Measurements from ENCODE around the gene CCDC194. TPM values are rescaled to one million over a fixed set of nuclear protein-coding genes. Genes with fewer than 3 reads are reported as not detected.

Gene CCDC194
- total RNA-seq, 4 donors from 2014 or later, result not detected

GRCh38 chr19:17357078-17357666 lies 36.8 kb downstream of the CCDC194 start:
- Histone ChIP-seq H3K4me1 (no peaks in the 10 kb centered on the region), H3K27ac (peak overlapping the region; percentile 69), H3K27me3 (peaks cover 2% of the 10 kb centered on the region), H3K9me3 (no peaks in the 10 kb centered on the region), H3K4me3 (no peak overlapping the region), H3K36me3 (no peaks in the 10 kb centered on the region)
- no peak for DNase-seq (ENCODE audit: low spot score in 2 of 2)
- TF ChIP-seq EP300 (IDR thresholded peaks at IDR 0.05), result no peak
- TF ChIP-seq, protein P1, sequence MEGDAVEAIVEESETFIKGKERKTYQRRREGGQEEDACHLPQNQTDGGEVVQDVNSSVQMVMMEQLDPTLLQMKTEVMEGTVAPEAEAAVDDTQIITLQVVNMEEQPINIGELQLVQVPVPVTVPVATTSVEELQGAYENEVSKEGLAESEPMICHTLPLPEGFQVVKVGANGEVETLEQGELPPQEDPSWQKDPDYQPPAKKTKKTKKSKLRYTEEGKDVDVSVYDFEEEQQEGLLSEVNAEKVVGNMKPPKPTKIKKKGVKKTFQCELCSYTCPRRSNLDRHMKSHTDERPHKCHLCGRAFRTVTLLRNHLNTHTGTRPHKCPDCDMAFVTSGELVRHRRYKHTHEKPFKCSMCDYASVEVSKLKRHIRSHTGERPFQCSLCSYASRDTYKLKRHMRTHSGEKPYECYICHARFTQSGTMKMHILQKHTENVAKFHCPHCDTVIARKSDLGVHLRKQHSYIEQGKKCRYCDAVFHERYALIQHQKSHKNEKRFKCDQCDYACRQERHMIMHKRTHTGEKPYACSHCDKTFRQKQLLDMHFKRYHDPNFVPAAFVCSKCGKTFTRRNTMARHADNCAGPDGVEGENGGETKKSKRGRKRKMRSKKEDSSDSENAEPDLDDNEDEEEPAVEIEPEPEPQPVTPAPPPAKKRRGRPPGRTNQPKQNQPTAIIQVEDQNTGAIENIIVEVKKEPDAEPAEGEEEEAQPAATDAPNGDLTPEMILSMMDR (IDR thresholded peaks at IDR 0.05), result no peak
- no peak for TF ChIP-seq POLR2A (IDR thresholded peaks at IDR 0.05)
- no peak for TF ChIP-seq POLR2AphosphoS5 (IDR thresholded peaks at IDR 0.05)
- WGBS, result 82% methylated on average over 7 of the region's 7 CpGs

GRCh38 chr19:17353386-17353785 lies 40.6 kb downstream of the CCDC194 start:
- Histone ChIP-seq H3K4me1 (peaks cover 13% of the 10 kb centered on the region), H3K36me3 (no peaks in the 10 kb centered on the region), H3K27me3 (peaks cover 7% of the 10 kb centered on the region), H3K4me3 (no peak overlapping the region), H3K27ac (no peak overlapping the region), H3K9me3 (no peaks in the 10 kb centered on the region)
- 83% methylated on average over 8 of the region's 8 CpGs for WGBS
- TF ChIP-seq POLR2AphosphoS5 (IDR thresholded peaks at IDR 0.05) (no peak), EP300 (IDR thresholded peaks at IDR 0.05) (no peak), POLR2A (IDR thresholded peaks at IDR 0.05) (no peak)
- TF ChIP-seq, protein P1 (IDR thresholded peaks at IDR 0.05), result no peak
- no peak for DNase-seq (ENCODE audit: low spot score in 2 of 2)

DNA sequence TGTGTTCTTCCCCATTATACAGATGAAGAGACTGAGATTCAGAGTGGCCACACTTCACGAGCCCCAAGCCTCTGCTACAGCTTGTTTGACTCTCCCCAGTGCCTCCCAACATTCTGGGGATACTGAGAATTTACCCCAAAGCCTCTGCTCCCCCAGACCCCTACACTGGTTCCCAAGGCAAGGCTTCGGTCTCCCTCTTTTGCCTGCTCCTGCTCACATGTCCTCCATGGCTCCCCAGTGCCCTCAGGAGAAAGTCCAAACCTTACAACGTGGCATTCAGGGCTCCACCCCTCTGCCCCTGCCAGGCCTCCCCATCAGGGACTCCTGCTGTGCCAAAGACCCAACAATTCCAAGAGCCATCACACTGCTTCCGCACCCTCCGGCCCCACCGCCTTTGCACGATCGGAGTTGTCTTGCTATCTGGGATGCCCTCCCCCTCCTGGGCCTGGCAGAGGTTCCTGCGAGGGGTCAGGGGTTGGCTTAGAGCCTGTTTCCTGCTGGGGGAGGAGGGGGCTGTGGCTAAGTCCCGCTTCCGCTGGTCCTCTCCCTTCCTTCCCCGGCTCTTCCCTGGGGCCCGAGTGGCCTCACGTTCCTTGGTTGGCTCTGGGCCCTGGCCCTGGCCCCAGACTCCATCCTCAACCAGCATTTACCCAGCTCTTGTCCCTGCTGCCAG lies 41.3 kb downstream of the CCDC194 start:
- Histone ChIP-seq H3K9me3 (no peaks in the 10 kb centered on the region), H3K27me3 (peaks cover 7% of the 10 kb centered on the region), H3K4me3 (no peak overlapping the region), H3K4me1 (peaks cover 19% of the 10 kb centered on the region), H3K36me3 (no peaks in the 10 kb centered on the region), H3K27ac (no peak overlapping the region)
- 56% methylated on average over 14 of the region's 14 CpGs for WGBS
- TF ChIP-seq POLR2A (IDR thresholded peaks at IDR 0.05), result no peak
- TF ChIP-seq POLR2AphosphoS5 (IDR thresholded peaks at IDR 0.05), result peak in 1 of 3 donors; percentile 43
- TF ChIP-seq, protein P1 (IDR thresholded peaks at IDR 0.05), result no peak
- no peak for TF ChIP-seq EP300 (IDR thresholded peaks at IDR 0.05)
- peak in 1 of 2 donors; percentile 58 for DNase-seq (ENCODE audit: low spot score in 2 of 2)

DNA sequence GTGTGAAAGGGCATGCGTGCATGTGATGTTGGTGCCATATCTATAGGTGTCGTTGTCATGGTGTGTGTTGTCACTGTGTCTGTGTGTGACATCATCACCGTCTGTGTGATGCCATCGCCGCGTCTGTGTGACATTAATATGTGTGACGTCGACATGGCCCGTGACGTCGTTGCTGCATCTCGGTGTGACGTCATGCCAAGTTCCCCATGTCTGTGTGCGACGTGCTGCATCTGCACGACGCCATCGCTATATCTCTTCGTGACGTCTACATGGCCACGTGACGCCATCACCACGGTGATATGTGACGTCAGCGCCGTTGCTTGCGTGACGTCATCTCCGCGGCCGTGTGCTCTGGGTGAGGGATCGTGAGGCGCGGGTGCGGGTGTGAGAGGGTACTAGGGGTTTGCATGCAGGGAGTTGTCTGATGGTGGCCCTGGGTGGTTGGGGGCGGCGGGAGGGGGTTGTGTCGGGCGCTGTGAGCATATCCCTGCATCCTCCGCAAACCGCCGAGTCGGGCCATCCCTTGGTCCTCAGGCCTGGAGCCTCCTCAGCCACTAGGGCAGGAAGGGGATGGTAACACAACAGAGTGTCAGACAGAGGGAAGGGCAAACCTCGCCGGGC lies 42.1 kb downstream of the CCDC194 start:
- peaks cover 7% of the 10 kb centered on the region for H3K27me3 ChIP-seq
- H3K27ac ChIP-seq, result no peak overlapping the region
- DNase-seq (ENCODE audit: low spot score in 2 of 2), result no peak
- TF ChIP-seq, protein P1 (IDR thresholded peaks at IDR 0.05), result no peak
- no peak for TF ChIP-seq POLR2A (IDR thresholded peaks at IDR 0.05)
- TF ChIP-seq EP300 (IDR thresholded peaks at IDR 0.05), result no peak
- H3K9me3 ChIP-seq, result no peaks in the 10 kb centered on the region
- 90% methylated on average over 43 of the region's 45 CpGs for WGBS
- no peaks in the 10 kb centered on the region for H3K36me3 ChIP-seq
- H3K4me3 ChIP-seq, result no peak overlapping the region
- H3K4me1 ChIP-seq, result peaks cover 27% of the 10 kb centered on the region

- DNase-seq (ENCODE audit: low spot score in 2 of 2), result peak in 1 of 2 donors; percentile 77
- TF ChIP-seq, protein P1 (IDR thresholded peaks at IDR 0.05), result no peak
- TF ChIP-seq EP300 (IDR thresholded peaks at IDR 0.05), result no peak
- peak in 2 of 3 donors; percentile 43 to 57 for TF ChIP-seq POLR2AphosphoS5 (IDR thresholded peaks at IDR 0.05)
- Histone ChIP-seq H3K4me1 (peaks cover 35% of the 10 kb centered on the region), H3K9me3 (no peaks in the 10 kb centered on the region), H3K27ac (peak overlapping the region; percentile 72), H3K27me3 (peaks cover 7% of the 10 kb centered on the region), H3K4me3 (no peak overlapping the region), H3K36me3 (no peaks in the 10 kb centered on the region)
- WGBS, result 3% methylated on average over 12 of the region's 12 CpGs
These were observed 45.3 kb downstream of the CCDC194 start for GRCh38 chr19:17348700-17349099.

All from suprapubic skin (tissue), 4 donors.